NT2/D1 (cell line): Measurements from ENCODE around the gene C3orf70.

ENCODE experiments used
- DNase-seq: peaks from one replicate; pipeline ENCODE4 v3.0.0-alpha.2; 2011; ENCODE audit warnings: low read depth, low spot score
- H3K27me3 ChIP-seq: 2 replicates; pipeline ENCODE4 v1.6.0; 2011; ENCODE audit warnings: mild to moderate bottlenecking; ENCODE audit not compliant: insufficient read length, insufficient read depth
- H3K36me3 ChIP-seq: 2 replicates; pipeline ENCODE4 v1.6.1; 2011; ENCODE audit warnings: mild to moderate bottlenecking, low read length, mixed read lengths; ENCODE audit not compliant: insufficient read depth, insufficient read length
- H3K4me1 ChIP-seq: 2 replicates; pipeline ENCODE4 v1.5.1; 2011; ENCODE audit not compliant: insufficient read depth, insufficient read length
- H3K4me3 ChIP-seq: 2 replicates; pipeline ENCODE4 v1.5.1; 2011; ENCODE audit warnings: low read depth; ENCODE audit not compliant: insufficient read length
- H3K9ac ChIP-seq: 2 replicates; pipeline ENCODE4 v1.6.0; 2011; ENCODE audit warnings: low read depth; ENCODE audit not compliant: insufficient read length
- H3K9me3 ChIP-seq: 2 replicates; pipeline ENCODE4 v1.5.1; 2011; ENCODE audit warnings: mild to moderate bottlenecking, low read length; ENCODE audit not compliant: insufficient read depth
- SUZ12 ChIP-seq: IDR thresholded peaks from 2 replicates; pipeline ENCODE4 v1.6.1; 2011; ENCODE audit not compliant: insufficient read length, insufficient read depth; ENCODE audit errors: extremely low read depth
- YY1 ChIP-seq: IDR thresholded peaks from 2 replicates; pipeline ENCODE4 v1.6.1; 2011; ENCODE audit not compliant: insufficient read length, insufficient read depth
- ZNF274 ChIP-seq: IDR thresholded peaks from 2 replicates; pipeline ENCODE4 v1.6.1; 2011; ENCODE audit warnings: mild to moderate bottlenecking, low read depth, low read length

The C3orf70 gene

GRCh38 chr3:185084901-185085300 lies 68.0 kb downstream of the C3orf70 start:
- H3K4me3 ChIP-seq, result no peak overlapping the region
- no peak for TF ChIP-seq YY1
- no peak for TF ChIP-seq SUZ12
- TF ChIP-seq ZNF274, result no peak
- no peak for DNase-seq
- H3K36me3 ChIP-seq, result no peaks in the 10 kb centered on the region
- H3K9ac ChIP-seq, result no peak overlapping the region
- no peaks in the 10 kb centered on the region for H3K27me3 ChIP-seq
- no peaks in the 10 kb centered on the region for H3K4me1 ChIP-seq
- no peaks in the 10 kb centered on the region for H3K9me3 ChIP-seq

GRCh38 chr3:185084402-185084801 lies 68.5 kb downstream of the C3orf70 start:
- Histone ChIP-seq H3K9me3 (no peaks in the 10 kb centered on the region), H3K27me3 (no peaks in the 10 kb centered on the region), H3K4me3 (no peak overlapping the region), H3K36me3 (no peaks in the 10 kb centered on the region), H3K9ac (no peak overlapping the region), H3K4me1 (no peaks in the 10 kb centered on the region)
- TF ChIP-seq SUZ12, result no peak
- no peak for TF ChIP-seq ZNF274
- no peak for TF ChIP-seq YY1
- DNase-seq, result no peak

GRCh38 chr3:185082829-185083228 lies 70.0 kb downstream of the C3orf70 start:
- no peaks in the 10 kb centered on the region for H3K36me3 ChIP-seq
- no peak overlapping the region for H3K4me3 ChIP-seq
- H3K9me3 ChIP-seq, result no peaks in the 10 kb centered on the region
- no peaks in the 10 kb centered on the region for H3K27me3 ChIP-seq
- no peak overlapping the region for H3K9ac ChIP-seq
- no peak for DNase-seq
- TF ChIP-seq SUZ12, result no peak
- no peak for TF ChIP-seq YY1
- TF ChIP-seq ZNF274, result no peak
- H3K4me1 ChIP-seq, result no peaks in the 10 kb centered on the region

- no peak overlapping the region for H3K9ac ChIP-seq
- no peak for TF ChIP-seq SUZ12
- no peak for TF ChIP-seq YY1
- TF ChIP-seq ZNF274, result no peak
- H3K4me1 ChIP-seq, result no peaks in the 10 kb centered on the region
- no peaks in the 10 kb centered on the region for H3K27me3 ChIP-seq
- H3K4me3 ChIP-seq, result no peak overlapping the region
- no peak for DNase-seq
- no peaks in the 10 kb centered on the region for H3K9me3 ChIP-seq
- H3K36me3 ChIP-seq, result no peaks in the 10 kb centered on the region
These were observed 70.7 kb downstream of the C3orf70 start for GRCh38 chr3:185082149-185082548.

GRCh38 chr3:185081521-185081920 lies 71.3 kb downstream of the C3orf70 start:
- Histone ChIP-seq H3K4me1 (no peaks in the 10 kb centered on the region), H3K9me3 (no peaks in the 10 kb centered on the region), H3K36me3 (no peaks in the 10 kb centered on the region), H3K27me3 (no peaks in the 10 kb centered on the region), H3K4me3 (no peak overlapping the region), H3K9ac (no peak overlapping the region)
- TF ChIP-seq SUZ12 (no peak), YY1 (no peak), ZNF274 (no peak)
- no peak for DNase-seq

- Histone ChIP-seq H3K4me3 (no peak overlapping the region), H3K36me3 (no peaks in the 10 kb centered on the region), H3K4me1 (peaks cover 2% of the 10 kb centered on the region), H3K9ac (no peak overlapping the region), H3K9me3 (no peaks in the 10 kb centered on the region), H3K27me3 (no peaks in the 10 kb centered on the region)
- TF ChIP-seq SUZ12, result no peak
- TF ChIP-seq ZNF274, result no peak
- TF ChIP-seq YY1, result no peak
- DNase-seq, result no peak
These were observed 73.2 kb downstream of the C3orf70 start for GRCh38 chr3:185079625-185080024.

DNA sequence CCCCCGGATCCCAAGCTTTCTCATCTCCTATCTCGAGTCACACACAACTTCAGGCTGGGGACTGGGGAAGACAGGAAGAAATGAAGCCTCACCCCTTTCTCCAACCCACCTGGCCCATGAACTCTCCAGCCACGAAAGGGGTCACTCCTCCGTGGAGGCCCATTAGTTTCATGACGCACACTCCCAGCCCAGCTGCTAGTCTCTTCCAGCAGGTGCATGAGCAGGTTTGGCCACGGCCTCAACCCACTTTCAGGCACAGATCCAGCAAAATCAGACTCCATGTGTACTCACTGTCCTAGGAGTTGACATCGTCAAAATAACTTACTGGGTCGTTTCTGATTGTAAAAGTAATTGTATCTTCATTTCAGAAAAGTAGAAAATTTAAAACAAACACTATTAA lies 76.6 kb downstream of the C3orf70 start:
- no peak overlapping the region for H3K4me3 ChIP-seq
- no peak for DNase-seq
- no peaks in the 10 kb centered on the region for H3K9me3 ChIP-seq
- no peaks in the 10 kb centered on the region for H3K27me3 ChIP-seq
- no peaks in the 10 kb centered on the region for H3K36me3 ChIP-seq
- H3K4me1 ChIP-seq, result peaks cover 2% of the 10 kb centered on the region
- no peak overlapping the region for H3K9ac ChIP-seq
- TF ChIP-seq ZNF274 (no peak), YY1 (no peak), SUZ12 (no peak)
